Measurements from ENCODE around the gene PTPRE.
"Not testable (repeated sequence)": the region's sequence is repeated elsewhere in the genome, so short reads cannot be mapped to it uniquely, and the experiment has no call there.

The PTPRE gene

GRCh38 chr10:127977357-127978009, 70.6 kb downstream of the PTPRE start:
- H3K4me3 ChIP-seq (ENCODE audit: low read depth, low read length) = no peak overlapping the region

- no peak overlapping the region for H3K4me3 ChIP-seq (ENCODE audit: low read depth, low read length)
Measured at GRCh38 chr10:127978481-127978880, 71.6 kb downstream of the PTPRE start.

GRCh38 chr10:127979045-127979444, 72.1 kb downstream of the PTPRE start:
- H3K4me3 ChIP-seq (ENCODE audit: low read depth, low read length) = no peak overlapping the region

GRCh38 chr10:127979566-127979965, 72.7 kb downstream of the PTPRE start:
- H3K4me3 ChIP-seq (ENCODE audit: low read depth, low read length) = no peak overlapping the region

- no peak overlapping the region for H3K4me3 ChIP-seq (ENCODE audit: low read depth, low read length)
Measured at GRCh38 chr10:127980898-127981297, 74.0 kb downstream of the PTPRE start.

GRCh38 chr10:127982601-127983000, 75.7 kb downstream of the PTPRE start:
- H3K4me3 ChIP-seq (ENCODE audit: low read depth, low read length) = no peak overlapping the region

- H3K4me3 ChIP-seq (ENCODE audit: low read depth, low read length) = no peak overlapping the region
Measured at GRCh38 chr10:127983344-127984100, 76.6 kb downstream of the PTPRE start.

GRCh38 chr10:127984945-127985344, 78.0 kb downstream of the PTPRE start:
- H3K4me3 ChIP-seq (ENCODE audit: low read depth, low read length) = no peak overlapping the region

GRCh38 chr10:127986531-127987466, 79.9 kb downstream of the PTPRE start:
- H3K4me3 ChIP-seq (ENCODE audit: low read depth, low read length) = no peak overlapping the region

- H3K4me3 ChIP-seq (ENCODE audit: low read depth, low read length) = no peak overlapping the region
Measured at GRCh38 chr10:127987467-127988380, 80.8 kb downstream of the PTPRE start.

GRCh38 chr10:127989481-127990012, 82.6 kb downstream of the PTPRE start:
- H3K4me3 ChIP-seq (ENCODE audit: low read depth, low read length) = no peak overlapping the region

- H3K4me3 ChIP-seq (ENCODE audit: low read depth, low read length) = not testable (repeated sequence)
Measured at GRCh38 chr10:127990132-127990788, 83.4 kb downstream of the PTPRE start.

GRCh38 chr10:127990846-127991542, 84.1 kb downstream of the PTPRE start:
- H3K4me3 ChIP-seq (ENCODE audit: low read depth, low read length) = no peak overlapping the region

GRCh38 chr10:127991543-127992255, 84.8 kb downstream of the PTPRE start:
- no peak overlapping the region for H3K4me3 ChIP-seq (ENCODE audit: low read depth, low read length)

- H3K4me3 ChIP-seq (ENCODE audit: low read depth, low read length) = no peak overlapping the region
Measured at GRCh38 chr10:127992376-127992775, 85.5 kb downstream of the PTPRE start.

- H3K4me3 ChIP-seq (ENCODE audit: low read depth, low read length) = no peak overlapping the region
Measured at GRCh38 chr10:127993056-127993690, 86.3 kb downstream of the PTPRE start.

- no peak overlapping the region for H3K4me3 ChIP-seq (ENCODE audit: low read depth, low read length)
Measured at GRCh38 chr10:127995939-127996338, 89.0 kb downstream of the PTPRE start.

GRCh38 chr10:127996586-127996985, 89.7 kb downstream of the PTPRE start:
- no peak overlapping the region for H3K4me3 ChIP-seq (ENCODE audit: low read depth, low read length)
